ENCODE results near the gene UTS2B.

GRCh38 chr3:191330530-191331048, 263 bp upstream of the UTS2B start:
- no peak for TF ChIP-seq POLR2A (IDR thresholded peaks at IDR 0.05; ENCODE audit: low read depth, low read length)
- TF ChIP-seq POLR2AphosphoS5 (IDR thresholded peaks at IDR 0.05; ENCODE audit: low read depth, low read length) = no peak
